ENCODE data around the gene OR6K2.
"Not testable (repeated sequence)": the region's sequence is repeated elsewhere in the genome, so short reads cannot be mapped to it uniquely, and the experiment has no call there.

GRCh38 chr1:158691149-158691548, 9.3 kb downstream of the OR6K2 start:
- not testable (repeated sequence) for TF ChIP-seq RELA (IDR thresholded peaks at IDR 0.05; ENCODE audit: borderline replicate concordance, partially characterized antibody); REST (IDR thresholded peaks at IDR 0.05; ENCODE audit: low read depth, low read length); USF2 (IDR thresholded peaks at IDR 0.05; ENCODE audit: borderline replicate concordance, low read depth, low read length); HDAC2 (IDR thresholded peaks at IDR 0.05); PBX3 (IDR thresholded peaks at IDR 0.05; ENCODE audit: insufficient replicate concordance, low read depth, low read length); IRF3 (IDR thresholded peaks at IDR 0.05)
